Naive B cell (primary cell): Measurements from ENCODE around the gene SLFN14. TPM values are rescaled to one million over a fixed set of nuclear protein-coding genes. Genes with fewer than 3 reads are reported as not detected.
"Not testable (repeated sequence)": the region's sequence is repeated elsewhere in the genome, so short reads cannot be mapped to it uniquely, and the experiment has no call there.

Experiments
- ATAC-seq, 2 donors: fragments of 150-1000 bp; cut with Tn5 transposase; 2 replicates each; pipeline ENCODE4 v1.10.0; 2021; ENCODE audit warnings: low read depth in 2 of 2, mild to moderate bottlenecking in 2 of 2, moderate library complexity in 2 of 2
- DNase-seq: peaks from one replicate; pipeline ENCODE4 v3.0.0; 2022
- H3K27ac Mint-ChIP-seq, 6 donors: one replicate each; pipeline ENCODE4 v1.8.0; 2020 to 2022; ENCODE audit warnings: mild to moderate bottlenecking in 6 of 6, mixed read lengths in 6 of 6, moderate library complexity in 5 of 6, inconsistent platforms in 2 of 6
- H3K27me3 Mint-ChIP-seq, 3 donors: one replicate each; pipeline ENCODE4 v1.8.0; 2021 to 2022; ENCODE audit warnings: mixed read lengths in 3 of 3, mild to moderate bottlenecking in 1 of 3
- H3K36me3 Mint-ChIP-seq, 2 donors: one replicate each; pipeline ENCODE4 v1.8.0; 2020 to 2022; ENCODE audit warnings: mixed read lengths in 2 of 2, inconsistent platforms in 1 of 2, mild to moderate bottlenecking in 1 of 2
- H3K4me1 Mint-ChIP-seq, 3 donors: one replicate each; pipeline ENCODE4 v1.8.0; 2020 to 2022; ENCODE audit warnings: mixed read lengths in 3 of 3, inconsistent platforms in 1 of 3, mild to moderate bottlenecking in 1 of 3, moderate library complexity in 1 of 3
- H3K4me3 Mint-ChIP-seq, 8 donors: one replicate each; pipeline ENCODE4 v1.8.0; 2020 to 2022; ENCODE audit warnings: mild to moderate bottlenecking in 8 of 8, mixed read lengths in 8 of 8, moderate library complexity in 8 of 8, inconsistent platforms in 2 of 8
- H3K9me3 Mint-ChIP-seq, 7 donors: one replicate each; pipeline ENCODE4 v1.8.0; 2020 to 2022; ENCODE audit warnings: mixed read lengths in 7 of 7, mild to moderate bottlenecking in 5 of 7, inconsistent platforms in 2 of 7, moderate library complexity in 1 of 7
- polyA plus RNA-seq, 6 donors: library from polyadenylated mRNA; unstranded; fragments of 300-500 nt; fragmentation: Illumina TruSeq; gene quantifications; one replicate each; pipeline ENCODE4 v1.2.3, GENCODE V29; 2021; ENCODE audit warnings: low read depth in 6 of 6

Gene SLFN14
- polyA plus RNA-seq, 6 donors from 2014 or later = 0.09 to 0.36 TPM; not detected in 4

GRCh38 chr17:35548978-35549377 lies 11.6 kb downstream of the SLFN14 start:
- H3K4me3 Mint-ChIP-seq = no peak overlapping the region
- ATAC-seq = no peak
- H3K27me3 Mint-ChIP-seq = peaks cover 0 to 5% (median 4%) of the 10 kb centered on the region in 3 donors
- peaks cover 6 to 10% (median 9%) of the 10 kb centered on the region in 3 donors for H3K4me1 Mint-ChIP-seq
- DNase-seq = no peak
- no peaks in the 10 kb centered on the region for H3K36me3 Mint-ChIP-seq
- H3K9me3 Mint-ChIP-seq = no peaks in the 10 kb centered on the region
- peak overlapping the region in 1 of 6 donors; percentile 19 for H3K27ac Mint-ChIP-seq

DNA sequence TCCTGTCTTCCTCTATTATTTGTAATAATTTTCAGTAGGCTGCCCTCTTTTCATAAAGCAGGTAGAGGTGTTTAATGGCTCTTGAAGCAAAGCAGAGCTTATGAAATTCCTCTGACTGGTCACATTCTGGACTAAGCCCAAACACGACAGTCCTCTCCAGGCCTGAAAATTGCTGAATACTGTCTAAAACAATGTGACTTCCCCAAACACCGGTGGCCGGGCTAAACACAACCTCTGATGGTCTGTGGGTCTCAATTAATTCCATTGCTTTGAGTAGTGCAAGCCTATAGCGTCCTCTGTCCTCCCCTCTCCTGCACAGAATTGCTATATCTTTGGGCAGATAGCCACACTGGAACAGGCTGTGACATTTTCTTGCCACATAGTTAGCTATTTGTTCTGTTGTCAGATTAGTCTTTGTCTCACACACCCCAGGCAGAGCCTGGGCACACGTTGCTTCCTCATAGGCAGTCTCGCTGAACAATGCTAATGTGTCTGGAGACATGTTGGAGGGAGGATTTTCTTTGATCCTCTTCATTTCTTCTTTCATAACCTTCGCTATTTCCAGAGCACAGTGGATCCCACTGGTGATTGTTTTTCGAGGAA lies 12.3 kb downstream of the SLFN14 start:
- H3K27ac Mint-ChIP-seq = no peak overlapping the region
- H3K27me3 Mint-ChIP-seq = peaks cover 0 to 5% (median 4%) of the 10 kb centered on the region in 3 donors
- H3K36me3 Mint-ChIP-seq = no peaks in the 10 kb centered on the region

DNA sequence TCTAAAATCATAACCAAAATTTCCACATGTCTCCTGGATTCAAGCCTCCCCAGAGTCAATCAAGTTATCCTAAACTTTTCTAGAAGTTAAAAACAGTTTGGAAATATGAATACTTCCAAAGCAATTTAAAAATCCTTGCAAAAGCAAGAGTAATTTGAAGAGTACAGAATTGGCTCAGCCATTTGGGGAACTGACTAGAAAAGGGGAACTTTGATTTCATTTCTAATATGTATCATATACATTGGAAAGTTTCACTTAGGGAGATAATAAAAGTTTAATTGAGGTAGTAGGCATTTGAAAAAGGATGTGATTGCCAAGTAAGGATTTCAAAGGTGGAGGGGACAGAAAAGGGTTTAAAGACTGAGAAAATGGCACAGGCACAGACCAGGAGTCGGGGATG lies 14.1 kb downstream of the SLFN14 start:
- Mint-ChIP-seq H3K27ac (peak overlapping the region in 3 of 6 donors; percentile 12 to 34 (median 19)), H3K36me3 (no peaks in the 10 kb centered on the region), H3K9me3 (no peaks in the 10 kb centered on the region), H3K4me3 (no peak overlapping the region), H3K27me3 (peaks cover 0 to 3% (median 0%) of the 10 kb centered on the region in 3 donors), H3K4me1 (peaks cover 9 to 21% (median 18%) of the 10 kb centered on the region in 3 donors)
- ATAC-seq = peak; percentile 53 to 62
- no peak for DNase-seq

More for the DNA sequence above, 12.3 kb downstream of the SLFN14 start:
- Mint-ChIP-seq H3K9me3 (no peaks in the 10 kb centered on the region), H3K4me1 (peaks cover 8 to 11% (median 9%) of the 10 kb centered on the region in 3 donors), H3K4me3 (no peak overlapping the region)
- no peak for DNase-seq
- ATAC-seq = no peak

DNA sequence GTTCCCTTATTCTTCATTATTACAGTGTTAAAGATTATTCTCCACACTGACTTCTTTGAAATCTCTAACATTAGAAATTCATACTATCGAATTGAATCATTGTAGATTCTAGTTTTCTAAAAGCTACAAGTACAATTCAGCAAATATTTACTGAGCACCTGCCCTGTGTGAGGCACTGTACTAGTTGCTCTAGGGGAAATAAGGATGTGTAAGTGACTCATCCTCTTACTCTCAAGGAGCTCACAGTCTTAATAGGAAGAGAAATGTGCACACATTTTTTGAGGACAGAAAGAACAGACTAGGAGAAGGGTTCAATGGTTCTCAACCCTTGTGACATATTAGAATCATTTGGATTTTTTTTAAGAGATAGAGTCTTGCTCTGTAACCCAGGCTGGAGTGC lies 15.5 kb downstream of the SLFN14 start:
- H3K4me3 Mint-ChIP-seq = peak overlapping the region in 1 of 8 donors; percentile 20
- H3K27me3 Mint-ChIP-seq = no peaks in the 10 kb centered on the region
- ATAC-seq = no peak
- H3K27ac Mint-ChIP-seq = no peak overlapping the region
- H3K36me3 Mint-ChIP-seq = no peaks in the 10 kb centered on the region
- no peaks in the 10 kb centered on the region for H3K9me3 Mint-ChIP-seq
- no peak for DNase-seq
- H3K4me1 Mint-ChIP-seq = peaks cover 17 to 31% (median 27%) of the 10 kb centered on the region in 3 donors

- no peak overlapping the region for H3K4me3 Mint-ChIP-seq
- H3K4me1 Mint-ChIP-seq = peaks cover 28 to 42% (median 38%) of the 10 kb centered on the region in 3 donors
- H3K36me3 Mint-ChIP-seq = no peaks in the 10 kb centered on the region
- no peak for DNase-seq
- H3K9me3 Mint-ChIP-seq = no peaks in the 10 kb centered on the region
- no peaks in the 10 kb centered on the region for H3K27me3 Mint-ChIP-seq
- ATAC-seq = no peak
- no peak overlapping the region for H3K27ac Mint-ChIP-seq
Measured at GRCh38 chr17:35543856-35544255, 16.8 kb downstream of the SLFN14 start.

DNA sequence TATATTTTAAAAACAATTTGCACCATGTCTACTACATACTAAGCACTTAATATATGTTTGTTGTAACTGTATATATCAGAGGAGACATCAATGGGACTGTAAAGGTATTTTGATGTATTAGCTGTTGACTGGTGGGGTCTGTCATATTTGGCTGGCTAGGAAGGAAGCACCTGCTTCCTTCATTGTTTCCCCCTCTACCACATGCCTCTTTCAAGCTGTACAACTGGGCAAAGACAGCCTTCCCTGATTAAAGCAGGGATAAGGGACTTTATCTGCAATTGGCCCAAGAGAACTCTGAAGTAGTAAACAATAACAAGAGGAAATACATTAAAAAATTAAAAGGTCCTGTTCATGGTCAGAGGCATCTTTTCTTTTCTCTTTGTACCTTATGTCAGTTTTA lies 17.6 kb downstream of the SLFN14 start:
- Mint-ChIP-seq H3K4me1 (peaks cover 28 to 42% (median 38%) of the 10 kb centered on the region in 3 donors), H3K27ac (peak overlapping the region in 4 of 6 donors; percentile 15 to 69 (median 36)), H3K9me3 (no peaks in the 10 kb centered on the region), H3K27me3 (no peaks in the 10 kb centered on the region), H3K36me3 (no peaks in the 10 kb centered on the region), H3K4me3 (peak overlapping the region in 3 of 8 donors; percentile 6 to 61 (median 45))
- ATAC-seq (peak in 1 of 2 donors; percentile 46), DNase-seq (no peak)

- no peak for DNase-seq
- Mint-ChIP-seq H3K4me1 (peaks cover 23 to 35% (median 34%) of the 10 kb centered on the region in 3 donors), H3K4me3 (peak overlapping the region; percentile 85 to 99 (median 94)), H3K27ac (peak overlapping the region in 4 of 6 donors; percentile 71 to 97 (median 93)), H3K27me3 (no peaks in the 10 kb centered on the region), H3K9me3 (no peaks in the 10 kb centered on the region), H3K36me3 (no peaks in the 10 kb centered on the region)
- ATAC-seq = no peak
Measured at GRCh38 chr17:35541434-35541833, 19.2 kb downstream of the SLFN14 start.

GRCh38 chr17:35540589-35541404 lies 19.8 kb downstream of the SLFN14 start:
- Mint-ChIP-seq H3K4me1 (peaks cover 19 to 32% (median 31%) of the 10 kb centered on the region in 3 donors), H3K4me3 (peak overlapping the region; percentile 85 to 99 (median 94)), H3K9me3 (no peaks in the 10 kb centered on the region), H3K27ac (peak overlapping the region; percentile 83 to 97 (median 93)), H3K36me3 (no peaks in the 10 kb centered on the region), H3K27me3 (no peaks in the 10 kb centered on the region)
- peak; percentile 32 for DNase-seq
- ATAC-seq = peak; percentile 81 to 85

DNA sequence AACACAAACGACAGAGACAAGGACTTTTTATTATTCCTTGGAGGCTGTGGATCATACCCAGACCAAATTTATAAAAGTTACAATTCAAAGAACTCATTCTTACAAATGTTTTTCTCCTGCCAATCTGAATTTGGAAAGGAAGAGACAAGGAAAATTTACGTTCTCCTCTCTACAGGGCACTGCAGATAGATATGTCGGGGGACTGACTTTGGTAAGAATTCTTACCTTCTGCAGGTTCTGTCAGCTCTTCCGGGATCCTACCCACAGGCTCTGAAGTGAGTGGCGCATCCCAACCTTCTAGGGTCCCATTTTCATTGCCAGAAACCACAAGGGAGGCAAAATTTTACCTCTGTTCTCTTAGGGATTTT lies 21.0 kb downstream of the SLFN14 start:
- ATAC-seq (no peak), DNase-seq (no peak)
- H3K36me3 Mint-ChIP-seq = no peaks in the 10 kb centered on the region
- H3K4me3 Mint-ChIP-seq = peak overlapping the region; percentile 44 to 98 (median 89)
- H3K27me3 Mint-ChIP-seq = no peaks in the 10 kb centered on the region
- H3K4me1 Mint-ChIP-seq = peaks cover 19 to 32% (median 31%) of the 10 kb centered on the region in 3 donors
- H3K9me3 Mint-ChIP-seq = no peaks in the 10 kb centered on the region
- peak overlapping the region in 4 of 6 donors; percentile 33 to 92 (median 47) for H3K27ac Mint-ChIP-seq

DNA sequence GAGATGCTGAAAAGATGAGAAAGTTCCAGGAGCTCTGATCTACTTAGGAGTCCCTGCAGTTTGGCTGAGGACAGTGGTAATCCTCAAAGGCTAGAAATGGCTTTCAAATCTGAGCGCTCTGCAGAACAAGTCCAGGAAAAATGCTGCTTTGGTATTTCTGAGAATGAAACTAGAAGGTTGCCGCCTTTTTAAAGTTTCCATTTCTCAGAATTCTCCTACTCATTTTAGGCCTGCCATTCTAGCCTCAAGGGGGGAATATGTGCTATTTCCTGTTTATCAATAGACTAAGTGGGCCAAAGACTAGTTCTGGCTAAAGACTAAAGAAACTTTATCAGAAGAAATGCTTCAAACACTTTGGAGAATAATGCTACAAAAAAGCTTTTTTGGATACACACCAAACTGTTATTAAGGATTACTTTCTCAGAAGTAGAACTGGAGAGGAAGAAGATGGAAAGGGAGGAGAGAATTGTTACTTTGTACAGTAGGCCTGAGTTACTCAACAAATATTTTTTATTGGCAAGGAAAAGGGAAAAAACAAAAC lies 22.9 kb downstream of the SLFN14 start, which contains the start of gene SLFN12L:
Gene SLFN12L, minus strand, starts transcription at position 78 of the 541 bp plus-strand sequence. CDS start 15,314 bp downstream, outside the sequence.
- Mint-ChIP-seq H3K4me1 (peaks cover 19 to 28% (median 27%) of the 10 kb centered on the region in 3 donors), H3K4me3 (peak within 1 kb of the TSS in 1 of 8 donors; percentile 50), H3K27ac (peak within 1 kb of the TSS in 2 of 6 donors; percentile 32 to 46), H3K36me3 (no peaks in the 10 kb centered on the region), H3K9me3 (no peaks in the 10 kb centered on the region), H3K27me3 (no peaks in the 10 kb centered on the region)
- ATAC-seq = no peak
- no peak for DNase-seq

DNA sequence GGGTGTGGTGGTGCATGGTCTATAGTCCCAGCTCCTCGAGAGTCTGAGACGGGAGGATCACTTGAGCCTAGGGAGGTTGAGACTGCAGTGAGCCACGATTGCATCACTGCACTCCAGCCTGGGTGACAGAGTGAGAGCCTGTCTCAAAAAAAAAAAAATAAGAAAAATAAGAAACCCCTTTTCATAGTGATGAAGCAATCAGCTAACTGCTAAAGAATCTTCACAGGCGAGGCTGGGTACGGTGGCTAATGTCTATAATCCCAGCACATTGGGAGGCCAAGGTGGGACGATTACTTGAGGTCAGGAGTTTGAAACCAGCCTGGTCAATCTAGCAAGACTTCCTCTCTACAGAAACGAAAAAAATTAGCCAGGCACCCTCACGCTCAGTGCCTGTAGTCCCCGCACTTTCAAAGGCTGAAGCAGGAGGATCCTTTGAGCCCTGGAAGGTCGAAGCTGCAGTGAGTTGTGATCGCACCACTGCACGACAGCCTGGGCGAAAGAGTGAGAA lies 23.9 kb downstream of the SLFN14 start:
- Mint-ChIP-seq H3K4me3 (no peak overlapping the region), H3K4me1 (peaks cover 19 to 24% (median 24%) of the 10 kb centered on the region in 3 donors), H3K27ac (peak overlapping the region in 2 of 6 donors; percentile 32 to 46), H3K36me3 (no peaks in the 10 kb centered on the region), H3K27me3 (no peaks in the 10 kb centered on the region), H3K9me3 (no peaks in the 10 kb centered on the region)
- no peak for ATAC-seq
- no peak for DNase-seq

DNA sequence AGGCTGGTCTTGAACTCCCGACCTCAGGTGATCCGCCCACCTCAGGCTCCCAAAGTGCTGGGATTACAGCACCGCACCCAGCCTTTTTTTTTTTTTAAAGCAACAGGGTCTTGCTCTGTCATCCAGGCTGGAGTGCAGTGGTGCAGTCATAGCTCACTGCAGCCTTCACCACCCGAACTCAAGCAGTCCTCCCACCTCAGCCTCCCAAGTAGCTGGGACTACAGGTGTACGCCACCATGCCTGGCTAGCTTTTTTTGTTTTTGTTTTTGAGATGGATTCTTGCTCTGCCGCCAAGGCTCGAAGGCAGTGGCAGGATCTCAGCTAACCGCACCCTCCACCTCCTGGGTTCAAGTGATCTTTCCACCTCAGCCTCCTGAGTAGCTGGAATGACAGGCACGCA lies 25.2 kb downstream of the SLFN14 start:
- H3K9me3 Mint-ChIP-seq, DNase-seq, H3K27me3 Mint-ChIP-seq, H3K27ac Mint-ChIP-seq, H3K36me3 Mint-ChIP-seq, H3K4me3 Mint-ChIP-seq, ATAC-seq: not testable (repeated sequence)
- peaks cover 12 to 16% (median 15%) of the 10 kb centered on the region in 3 donors for H3K4me1 Mint-ChIP-seq

GRCh38 chr17:35534576-35535093 lies 26.0 kb downstream of the SLFN14 start:
- Mint-ChIP-seq H3K4me1 (peaks cover 7 to 10% (median 9%) of the 10 kb centered on the region in 3 donors), H3K36me3 (no peaks in the 10 kb centered on the region), H3K4me3 (no peak overlapping the region), H3K27ac (no peak overlapping the region), H3K27me3 (no peaks in the 10 kb centered on the region), H3K9me3 (peaks cover 0 to under 1% (median 0%) of the 10 kb centered on the region in 7 donors)
- no peak for ATAC-seq
- no peak for DNase-seq
